GM06990 (cell line): ENCODE data around the gene DYSF.

Experiments used
- DNase-seq: peaks from one replicate; pipeline ENCODE4 v3.0.0-alpha.2; 2011; ENCODE audit not compliant: insufficient read length; ENCODE audit errors: extremely low read depth
- H3K27me3 ChIP-seq: replicated peaks from 2 replicates; pipeline ENCODE4 v1.6.0; 2011; ENCODE audit warnings: low read length; ENCODE audit not compliant: control insufficient read depth, insufficient read depth
- H3K36me3 ChIP-seq: 2 replicates; pipeline ENCODE4 v1.5.1; 2011; ENCODE audit warnings: low read length; ENCODE audit not compliant: control insufficient read depth, insufficient read depth
- H3K4me3 ChIP-seq: replicated peaks from 2 replicates; pipeline ENCODE4 v1.5.1; 2011; ENCODE audit warnings: low read depth, mild to moderate bottlenecking, control low read depth, low read length
- CTCF ChIP-seq: IDR thresholded peaks from 2 replicates; pipeline ENCODE4 v1.5.1; 2011; ENCODE audit warnings: low read length, control low read depth, mild to moderate bottlenecking, inconsistent platforms; ENCODE audit not compliant: insufficient read depth, poor library complexity, severe bottlenecking

Gene DYSF

GRCh38 chr2:71671203-71671854, 218.0 kb downstream of the DYSF start:
- DNase-seq = no peak
- H3K36me3 ChIP-seq = no peaks in the 10 kb centered on the region
- no peaks in the 10 kb centered on the region; the same call in 1 of the 2 replicates for H3K27me3 ChIP-seq
- H3K4me3 ChIP-seq = no peak overlapping the region
- no peak for TF ChIP-seq CTCF

GRCh38 chr2:71671895-71672825, 218.8 kb downstream of the DYSF start:
- DNase-seq = no peak
- TF ChIP-seq CTCF = no peak

GRCh38 chr2:71672826-71673795, 219.8 kb downstream of the DYSF start:
- no peaks in the 10 kb centered on the region; the same call in 1 of the 2 replicates for H3K27me3 ChIP-seq
- DNase-seq = no peak
- no peak overlapping the region for H3K4me3 ChIP-seq
- no peaks in the 10 kb centered on the region for H3K36me3 ChIP-seq
- no peak for TF ChIP-seq CTCF

More at GRCh38 chr2:71671895-71672825, 218.8 kb downstream of the DYSF start:
- Histone ChIP-seq H3K27me3 (no peaks in the 10 kb centered on the region; the same call in 1 of the 2 replicates), H3K4me3 (no peak overlapping the region), H3K36me3 (no peaks in the 10 kb centered on the region)

DNA sequence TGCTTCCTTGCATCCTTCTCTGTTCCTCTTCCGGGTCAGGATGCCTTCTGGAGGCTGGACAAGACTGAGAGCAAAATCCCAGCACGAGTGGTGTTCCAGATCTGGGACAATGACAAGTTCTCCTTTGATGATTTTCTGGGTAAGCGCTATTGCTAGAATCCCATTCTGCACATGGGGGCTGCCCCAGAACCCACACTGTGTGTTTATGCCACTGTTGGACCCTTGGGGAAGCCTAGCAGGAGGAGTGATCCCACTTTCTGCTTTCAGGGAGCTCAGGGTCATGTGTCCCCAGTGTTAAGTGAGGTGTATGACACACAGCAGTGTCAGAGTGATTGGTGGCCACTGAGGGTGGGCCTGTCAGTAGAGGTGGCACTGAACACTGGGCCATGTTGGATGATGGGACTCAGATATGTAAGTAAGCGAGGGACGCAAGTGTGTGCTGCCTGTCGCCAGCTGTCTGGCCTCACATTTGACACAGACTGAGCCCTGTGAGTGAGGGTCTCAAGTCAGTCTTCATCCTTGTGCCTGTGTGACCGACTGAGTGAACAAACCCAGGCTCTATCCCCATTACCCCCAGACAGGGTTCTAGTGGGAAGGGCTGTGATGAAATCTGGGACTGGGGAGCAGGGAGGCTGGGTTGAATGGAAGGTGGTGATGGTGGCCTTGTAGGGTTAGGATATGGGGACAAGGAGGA, 220.9 kb downstream of the DYSF start:
- Histone ChIP-seq H3K27me3 (no peaks in the 10 kb centered on the region), H3K4me3 (no peak overlapping the region), H3K36me3 (no peaks in the 10 kb centered on the region)
- no peak for TF ChIP-seq CTCF
- DNase-seq = no peak

- DNase-seq = no peak
- Histone ChIP-seq H3K36me3 (no peaks in the 10 kb centered on the region), H3K27me3 (no peaks in the 10 kb centered on the region), H3K4me3 (no peak overlapping the region)
- TF ChIP-seq CTCF = no peak
Observed at GRCh38 chr2:71675296-71675695, 221.9 kb downstream of the DYSF start.
